Muscle layer of duodenum (tissue), 2 donors: Measurements from ENCODE around the gene SERBP1.
"Not testable (repeated sequence)": the region's sequence is repeated elsewhere in the genome, so short reads cannot be mapped to it uniquely, and the experiment has no call there.

Source experiments
- H3K27ac ChIP-seq: one replicate; pipeline ENCODE4 v1.7.0; 2013; ENCODE audit warnings: mild to moderate bottlenecking, low read length
- H3K27me3 ChIP-seq: one replicate; pipeline ENCODE4 v1.7.0; 2013; ENCODE audit warnings: low read depth, mild to moderate bottlenecking, control low read depth, low read length
- H3K36me3 ChIP-seq, 2 donors: one replicate each; pipeline ENCODE4 v1.7.0; 2013; ENCODE audit warnings: low read length in 2 of 2, control low read depth in 1 of 2, mild to moderate bottlenecking in 1 of 2; ENCODE audit not compliant: insufficient read depth in 2 of 2, control insufficient read depth in 1 of 2
- H3K4me1 ChIP-seq, 2 donors: one replicate each; pipeline ENCODE4 v1.7.0; 2013; ENCODE audit warnings: low read length in 2 of 2, mild to moderate bottlenecking in 2 of 2, control low read depth in 1 of 2, moderate library complexity in 1 of 2; ENCODE audit not compliant: insufficient read depth in 2 of 2, control insufficient read depth in 1 of 2
- H3K4me3 ChIP-seq, 2 donors: one replicate each; pipeline ENCODE4 v1.7.0; 2013; ENCODE audit warnings: low read length in 2 of 2, low read depth in 1 of 2, mild to moderate bottlenecking in 1 of 2
- H3K9me3 ChIP-seq, 2 donors: one replicate each; pipeline ENCODE4 v1.7.0; 2013; ENCODE audit warnings: low read length in 2 of 2, control low read depth in 1 of 2, mild to moderate bottlenecking in 1 of 2; ENCODE audit not compliant: control insufficient read depth in 1 of 2
- donor health status: healthy.

SERBP1 gene

DNA sequence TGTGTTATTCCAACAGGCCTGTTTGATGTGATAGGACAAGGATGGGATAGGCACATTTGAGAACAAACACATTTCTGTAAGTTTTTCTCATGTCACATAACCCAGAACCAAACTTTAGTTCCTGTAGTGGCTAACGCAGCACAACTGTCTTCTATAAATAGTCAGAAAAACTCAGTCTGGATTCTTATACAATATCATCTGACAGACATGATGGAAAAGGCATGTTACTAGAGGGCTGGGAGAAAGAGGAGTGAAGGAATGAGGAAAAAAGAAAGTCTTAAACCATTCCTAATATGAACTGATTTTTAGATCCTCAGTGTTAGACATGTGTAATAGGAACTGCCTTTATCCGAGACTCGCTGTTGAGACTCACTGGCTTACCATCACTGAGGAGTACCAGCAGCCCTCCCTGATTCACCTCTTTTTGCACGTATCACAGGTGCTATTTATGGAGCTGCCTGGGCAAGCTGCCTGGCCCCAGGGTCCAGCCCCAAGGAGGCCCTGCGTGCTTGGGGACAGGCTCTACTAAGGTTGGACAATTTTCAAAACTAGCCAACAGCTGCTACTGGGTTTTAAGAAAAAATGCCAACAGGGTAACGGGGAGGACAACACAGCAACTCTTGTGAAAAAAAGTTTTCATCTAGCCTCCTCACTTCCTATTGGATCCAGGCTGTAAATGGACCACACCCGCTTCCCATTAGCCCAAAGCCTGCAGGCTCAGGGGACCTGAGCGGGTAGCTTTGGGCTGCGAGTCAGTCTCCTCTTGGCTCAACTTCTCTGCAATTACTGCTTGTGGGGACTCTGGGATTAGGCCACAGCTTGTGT is 30.7 kb upstream of the SERBP1 start:
- H3K36me3 ChIP-seq, result no peaks in the 10 kb centered on the region
- no peaks in the 10 kb centered on the region for H3K27me3 ChIP-seq
- no peak overlapping the region for H3K4me3 ChIP-seq
- H3K27ac ChIP-seq, result no peak overlapping the region
- peaks cover 0 to 8% of the 10 kb centered on the region in 2 donors for H3K4me1 ChIP-seq
- no peaks in the 10 kb centered on the region for H3K9me3 ChIP-seq

- Histone ChIP-seq H3K9me3 (no peaks in the 10 kb centered on the region), H3K4me1 (peaks cover 0 to 8% of the 10 kb centered on the region in 2 donors), H3K27me3 (no peaks in the 10 kb centered on the region), H3K36me3 (no peaks in the 10 kb centered on the region), H3K27ac (no peak overlapping the region), H3K4me3 (no peak overlapping the region)
These were observed 28.9 kb upstream of the SERBP1 start for GRCh38 chr1:67459068-67459467.

DNA sequence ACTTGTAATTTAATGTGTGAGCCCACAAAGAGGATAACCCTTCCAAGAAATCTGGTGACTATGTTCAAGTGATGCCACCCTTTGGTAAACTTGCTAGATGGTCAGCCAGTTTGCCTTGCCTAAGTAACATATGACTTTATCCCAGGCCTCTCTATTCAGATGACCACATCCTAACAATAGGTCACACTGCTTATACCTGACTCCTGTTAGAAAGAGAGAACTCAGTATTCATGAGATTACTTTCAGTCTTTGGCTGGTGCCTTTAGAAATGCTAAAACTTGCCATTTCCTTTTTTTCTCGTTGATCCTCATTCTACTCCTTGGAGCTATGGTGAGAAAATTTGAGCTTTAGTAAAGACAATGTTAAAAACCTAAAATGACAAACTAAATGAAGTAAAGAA is 28.5 kb upstream of the SERBP1 start:
- no peaks in the 10 kb centered on the region for H3K36me3 ChIP-seq
- H3K27ac ChIP-seq, result no peak overlapping the region
- no peak overlapping the region for H3K4me3 ChIP-seq
- no peaks in the 10 kb centered on the region for H3K9me3 ChIP-seq
- peaks cover 0 to 8% of the 10 kb centered on the region in 2 donors for H3K4me1 ChIP-seq
- no peaks in the 10 kb centered on the region for H3K27me3 ChIP-seq

- H3K36me3 ChIP-seq, result no peaks in the 10 kb centered on the region
- no peaks in the 10 kb centered on the region for H3K9me3 ChIP-seq
- H3K4me1 ChIP-seq, result peaks cover 0 to 8% of the 10 kb centered on the region in 2 donors
- no peak overlapping the region for H3K27ac ChIP-seq
- H3K27me3 ChIP-seq, result no peaks in the 10 kb centered on the region
- H3K4me3 ChIP-seq, result no peak overlapping the region
These were observed 27.0 kb upstream of the SERBP1 start for GRCh38 chr1:67457247-67457646.

DNA sequence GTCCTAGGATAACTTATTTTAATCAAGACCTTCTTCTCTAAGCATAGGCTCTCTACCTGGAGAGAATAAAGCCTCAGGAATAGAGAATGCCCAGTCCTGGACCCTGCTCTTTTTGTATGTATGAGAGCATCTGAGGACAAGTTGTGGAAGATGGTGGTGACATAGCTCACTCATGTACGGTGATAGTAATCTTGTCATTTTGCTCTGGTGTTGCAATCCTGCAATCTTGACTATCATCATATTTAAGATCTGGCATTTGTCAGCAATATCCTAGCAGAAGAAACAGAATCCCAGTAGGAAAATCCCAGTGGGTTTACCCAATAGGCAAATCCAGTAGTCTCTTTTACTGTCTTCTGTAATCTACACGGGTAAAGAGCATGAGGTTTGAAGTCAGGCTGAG is 21.6 kb upstream of the SERBP1 start:
- H3K4me1 ChIP-seq, result no peaks in the 10 kb centered on the region
- H3K27me3 ChIP-seq, result no peaks in the 10 kb centered on the region
- no peaks in the 10 kb centered on the region for H3K9me3 ChIP-seq
- no peak overlapping the region for H3K27ac ChIP-seq
- H3K36me3 ChIP-seq, result no peaks in the 10 kb centered on the region
- no peak overlapping the region for H3K4me3 ChIP-seq

DNA sequence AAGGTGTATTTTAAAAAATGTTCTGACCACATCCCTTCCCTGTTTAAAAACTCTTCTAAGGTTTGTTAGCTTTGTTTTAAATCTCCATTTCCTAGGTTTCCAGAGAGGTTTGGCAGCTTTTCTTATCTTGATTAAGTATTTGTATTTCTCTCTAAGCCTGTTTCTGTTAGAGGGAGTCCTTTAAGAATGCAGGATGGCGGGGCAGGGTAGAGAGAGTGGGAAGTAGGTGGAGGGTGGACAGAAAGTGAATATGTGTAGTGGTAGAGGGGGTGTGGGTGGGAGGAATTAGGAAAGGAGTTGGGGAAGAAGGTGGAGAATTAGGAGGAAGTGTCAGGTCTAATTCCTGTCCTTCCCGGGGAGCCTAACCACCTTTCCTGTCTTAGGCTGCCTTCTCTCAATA is 21.2 kb upstream of the SERBP1 start:
- no peak overlapping the region for H3K27ac ChIP-seq
- H3K27me3 ChIP-seq, result no peaks in the 10 kb centered on the region
- H3K4me3 ChIP-seq, result no peak overlapping the region
- no peaks in the 10 kb centered on the region for H3K9me3 ChIP-seq
- no peaks in the 10 kb centered on the region for H3K36me3 ChIP-seq
- no peaks in the 10 kb centered on the region for H3K4me1 ChIP-seq

GRCh38 chr1:67446893-67447292 is 16.7 kb upstream of the SERBP1 start:
- no peak overlapping the region for H3K27ac ChIP-seq

GRCh38 chr1:67446014-67446413 is 15.8 kb upstream of the SERBP1 start:
- H3K27me3 ChIP-seq, result not testable (repeated sequence)

More at GRCh38 chr1:67446893-67447292, 16.7 kb upstream of the SERBP1 start:
- Histone ChIP-seq H3K36me3 (no peaks in the 10 kb centered on the region), H3K4me3 (no peak overlapping the region), H3K4me1 (peaks cover 0 to 2% of the 10 kb centered on the region in 2 donors), H3K27me3 (no peaks in the 10 kb centered on the region), H3K9me3 (no peaks in the 10 kb centered on the region)

DNA sequence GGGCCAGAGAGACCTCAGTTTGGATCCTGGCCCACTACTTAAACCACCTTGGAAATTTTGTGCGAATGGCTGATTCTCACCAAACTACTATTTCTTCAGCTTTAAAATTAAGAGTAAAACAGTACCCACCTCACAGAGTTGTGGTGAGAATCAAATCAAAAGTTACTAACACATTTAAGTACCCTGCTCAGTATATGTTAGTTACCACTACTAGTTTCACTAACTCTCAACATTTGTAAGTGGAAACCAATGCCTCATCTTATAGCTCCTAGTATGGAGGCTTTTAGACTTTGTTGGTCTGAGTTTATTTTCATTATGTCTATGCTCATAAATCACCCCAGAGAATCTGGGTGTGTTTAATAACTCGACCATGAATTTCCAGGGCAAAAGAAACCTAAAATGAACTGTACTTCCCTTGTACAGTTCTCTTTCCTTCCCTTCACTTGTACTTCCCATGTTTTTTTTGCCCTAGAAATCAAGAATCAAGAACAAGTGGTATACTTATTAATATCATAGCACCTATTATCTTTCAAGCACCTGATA is 11.6 kb upstream of the SERBP1 start:
- Histone ChIP-seq H3K9me3 (no peaks in the 10 kb centered on the region), H3K27ac (no peak overlapping the region)

More at GRCh38 chr1:67446014-67446413, 15.8 kb upstream of the SERBP1 start:
- H3K9me3 ChIP-seq, H3K4me3 ChIP-seq, H3K27ac ChIP-seq, H3K36me3 ChIP-seq, H3K4me1 ChIP-seq: not testable (repeated sequence)

GRCh38 chr1:67441183-67441582 is 11.0 kb upstream of the SERBP1 start:
- Histone ChIP-seq H3K27ac (no peak overlapping the region), H3K9me3 (no peaks in the 10 kb centered on the region), H3K36me3 (no peaks in the 10 kb centered on the region), H3K4me3 (no peak overlapping the region), H3K4me1 (peaks cover 0 to 10% of the 10 kb centered on the region in 2 donors), H3K27me3 (no peaks in the 10 kb centered on the region)

More for the DNA sequence above, 11.6 kb upstream of the SERBP1 start:
- Histone ChIP-seq H3K36me3 (no peaks in the 10 kb centered on the region), H3K4me1 (peaks cover 0 to 10% of the 10 kb centered on the region in 2 donors), H3K4me3 (no peak overlapping the region), H3K27me3 (no peaks in the 10 kb centered on the region)

- H3K36me3 ChIP-seq, result no peaks in the 10 kb centered on the region
- no peaks in the 10 kb centered on the region for H3K27me3 ChIP-seq
- H3K4me3 ChIP-seq, result no peak overlapping the region
- peaks cover 0 to 10% of the 10 kb centered on the region in 2 donors for H3K4me1 ChIP-seq
- no peaks in the 10 kb centered on the region for H3K9me3 ChIP-seq
- H3K27ac ChIP-seq, result no peak overlapping the region
These were observed 10.1 kb upstream of the SERBP1 start for GRCh38 chr1:67440339-67440738.
